Testis (tissue), 3 donors: Measurements from ENCODE around the gene PRKG1. TPM values are rescaled to one million over a fixed set of nuclear protein-coding genes. Genes with fewer than 3 reads are reported as not detected.

Experiments used
- DNase-seq: peaks from one replicate; pipeline ENCODE4 v3.0.0-alpha.2; 2019
- H3K27ac ChIP-seq, 2 donors: fragments of 200-600 bp; sonication (generic); one replicate each; pipeline ENCODE4 v1.5.1; 2019
- H3K27me3 ChIP-seq: fragments of 200-600 bp; sonication (generic); one replicate; pipeline ENCODE4 v1.5.1; 2019
- H3K36me3 ChIP-seq: fragments of 200-600 bp; sonication (generic); one replicate; pipeline ENCODE4 v1.5.1; 2017; ENCODE audit warnings: low read depth; ENCODE audit errors: missing control alignments
- H3K4me1 ChIP-seq: fragments of 200-600 bp; sonication (generic); one replicate; pipeline ENCODE4 v1.5.1; 2019
- H3K4me3 ChIP-seq, 2 donors: fragments of 200-600 bp; sonication (generic); one replicate each; pipeline ENCODE4 v1.5.1; 2017 to 2019
- H3K9me3 ChIP-seq: fragments of 200-600 bp; sonication (generic); one replicate; pipeline ENCODE4 v1.5.1; 2017
- POLR2A ChIP-seq: fragments of 450-650 bp; IDR thresholded peaks from one replicate; pipeline ENCODE4 v1.6.1; 2017; ENCODE audit warnings: antibody characterized with exemption, mild to moderate bottlenecking, moderate library complexity
- WGBS, 2 donors: methylation state at CpG; one replicate each; pipeline ENCODE4 v1.1.5; 2018; 5-methylcytosine and 5-hydroxymethylcytosine counted together
- intact Hi-C: fragments of 100-400 bp; cut with DNase I; formaldehyde crosslinking; loops from one replicate; pipeline ENCODE4 v1.15.1; 2023; ENCODE audit warnings: low total_unique reads
- polyA plus RNA-seq: library from polyadenylated mRNA; stranded (reverse); fragments of 350-450 nt; fragmentation: Illumina TruSeq; extraction: RNeasy Lipid Tissue Mini Kit (QIAGEN cat#74804); gene quantifications from one replicate; pipeline ENCODE4 v1.2.3, GENCODE V29; 2014; ENCODE audit warnings: low read depth, low replicate concordance; ENCODE audit not compliant: insufficient read depth
- total RNA-seq, 2 donors: library from RNA; depleted of rRNA; stranded (reverse); fragments of >200 nt; gene quantifications; one replicate each; pipeline ENCODE4 v1.2.3, GENCODE V29; 2016
- TF ChIP-seq, protein P1 (sequence below), 3 experiments: fragments of 450-650 bp in 2 of 3; fragments of 200-600 bp in 1 of 3; sonication (generic) in 1 of 3; IDR thresholded peaks; one replicate each; pipeline ENCODE4 v1.5.1; 2016 to 2019; ENCODE audit warnings: antibody characterized with exemption in 3 of 3, mild to moderate bottlenecking in 2 of 3, moderate library complexity in 1 of 3

Gene PRKG1
- total and polyA plus RNA-seq, 3 donors from 2014 or later: 6.3 to 15.3 (median 12.5) TPM

GRCh38 chr10:51503378-51503777 is 429.1 kb downstream of the PRKG1 start:
- WGBS, 2 donors: 77 to 83% methylated on average over 1 of the region's 1 CpG
- Histone ChIP-seq H3K27me3 (no peaks in the 10 kb centered on the region), H3K4me1 (no peaks in the 10 kb centered on the region), H3K9me3 (no peaks in the 10 kb centered on the region), H3K27ac (no peak overlapping the region), H3K36me3 (no peaks in the 10 kb centered on the region), H3K4me3 (no peak overlapping the region)
- no peak for DNase-seq
- TF ChIP-seq POLR2A: no peak
- TF ChIP-seq, protein P1, sequence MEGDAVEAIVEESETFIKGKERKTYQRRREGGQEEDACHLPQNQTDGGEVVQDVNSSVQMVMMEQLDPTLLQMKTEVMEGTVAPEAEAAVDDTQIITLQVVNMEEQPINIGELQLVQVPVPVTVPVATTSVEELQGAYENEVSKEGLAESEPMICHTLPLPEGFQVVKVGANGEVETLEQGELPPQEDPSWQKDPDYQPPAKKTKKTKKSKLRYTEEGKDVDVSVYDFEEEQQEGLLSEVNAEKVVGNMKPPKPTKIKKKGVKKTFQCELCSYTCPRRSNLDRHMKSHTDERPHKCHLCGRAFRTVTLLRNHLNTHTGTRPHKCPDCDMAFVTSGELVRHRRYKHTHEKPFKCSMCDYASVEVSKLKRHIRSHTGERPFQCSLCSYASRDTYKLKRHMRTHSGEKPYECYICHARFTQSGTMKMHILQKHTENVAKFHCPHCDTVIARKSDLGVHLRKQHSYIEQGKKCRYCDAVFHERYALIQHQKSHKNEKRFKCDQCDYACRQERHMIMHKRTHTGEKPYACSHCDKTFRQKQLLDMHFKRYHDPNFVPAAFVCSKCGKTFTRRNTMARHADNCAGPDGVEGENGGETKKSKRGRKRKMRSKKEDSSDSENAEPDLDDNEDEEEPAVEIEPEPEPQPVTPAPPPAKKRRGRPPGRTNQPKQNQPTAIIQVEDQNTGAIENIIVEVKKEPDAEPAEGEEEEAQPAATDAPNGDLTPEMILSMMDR (IDR thresholded peaks at IDR 0.05): no peak
- intact Hi-C loops: no loop called here

- Histone ChIP-seq H3K4me1 (no peaks in the 10 kb centered on the region), H3K27me3 (no peaks in the 10 kb centered on the region), H3K36me3 (no peaks in the 10 kb centered on the region), H3K9me3 (no peaks in the 10 kb centered on the region), H3K4me3 (no peak overlapping the region), H3K27ac (no peak overlapping the region)
- WGBS, 2 donors: 91 to 96% methylated on average over 3 of the region's 3 CpGs
- intact Hi-C loops: no loop called here
- no peak for DNase-seq
- TF ChIP-seq, protein P1 (IDR thresholded peaks at IDR 0.05): no peak
- TF ChIP-seq POLR2A: no peak
Observed at GRCh38 chr10:51507476-51507875, 433.2 kb downstream of the PRKG1 start.

- H3K9me3 ChIP-seq: no peaks in the 10 kb centered on the region
- no peak for DNase-seq
- WGBS, 2 donors: 86 to 87% methylated on average over 2 of the region's 2 CpGs
- H3K4me3 ChIP-seq: no peak overlapping the region
- no peaks in the 10 kb centered on the region for H3K36me3 ChIP-seq
- H3K27me3 ChIP-seq: no peaks in the 10 kb centered on the region
- intact Hi-C loops: no loop called here
- no peak overlapping the region for H3K27ac ChIP-seq
- H3K4me1 ChIP-seq: no peaks in the 10 kb centered on the region
- TF ChIP-seq, protein P1 (IDR thresholded peaks at IDR 0.05): no peak
- TF ChIP-seq POLR2A: no peak
Observed at GRCh38 chr10:51508156-51508555, 433.9 kb downstream of the PRKG1 start.

DNA sequence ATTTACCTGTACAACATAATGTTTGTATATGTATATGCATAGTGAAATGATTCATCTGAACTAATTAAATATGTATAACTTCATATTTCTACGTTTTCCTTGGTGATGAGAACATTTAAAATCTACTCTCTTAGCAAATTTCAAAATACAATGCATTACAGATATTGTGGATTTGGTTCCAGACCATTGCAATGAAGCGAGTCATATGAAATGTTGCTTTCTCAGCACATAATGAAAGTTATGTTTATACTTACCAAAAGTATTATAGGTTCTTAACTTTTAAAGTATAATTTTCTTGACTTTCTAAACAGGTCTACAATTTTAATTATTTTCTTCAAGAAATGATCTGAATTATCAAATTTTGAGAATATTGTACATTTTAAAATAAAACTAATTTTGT is 435.9 kb downstream of the PRKG1 start:
- Histone ChIP-seq H3K9me3 (no peaks in the 10 kb centered on the region), H3K27me3 (no peaks in the 10 kb centered on the region), H3K27ac (no peak overlapping the region), H3K4me3 (no peak overlapping the region), H3K4me1 (no peaks in the 10 kb centered on the region), H3K36me3 (no peaks in the 10 kb centered on the region)
- no peak for TF ChIP-seq POLR2A
- TF ChIP-seq, protein P1 (IDR thresholded peaks at IDR 0.05): no peak
- DNase-seq: no peak
- WGBS, 2 donors: 91 to 93% methylated on average over 2 of the region's 2 CpGs
- intact Hi-C loops: no loop called here

- no peak for TF ChIP-seq POLR2A
- TF ChIP-seq, protein P1 (IDR thresholded peaks at IDR 0.05): no peak
Observed at GRCh38 chr10:51521605-51522004, 447.3 kb downstream of the PRKG1 start.

More at GRCh38 chr10:51521605-51522004, 447.3 kb downstream of the PRKG1 start:
- Histone ChIP-seq H3K4me1 (no peaks in the 10 kb centered on the region), H3K27me3 (no peaks in the 10 kb centered on the region), H3K36me3 (no peaks in the 10 kb centered on the region), H3K27ac (no peak overlapping the region), H3K9me3 (no peaks in the 10 kb centered on the region), H3K4me3 (no peak overlapping the region)
- no peak for DNase-seq
- WGBS, 2 donors: 53 to 56% methylated on average over 2 of the region's 2 CpGs
- intact Hi-C loops: no loop called here
